ENCODE results near the gene DLG2. TPM values are rescaled to one million over a fixed set of nuclear protein-coding genes. Genes with fewer than 3 reads are reported as not detected.

The DLG2 gene
- total RNA-seq, 1 donor from 2014 or later, result 6.7 TPM

GRCh38 chr11:84524422-84525051 lies 1102.6 kb downstream of the DLG2 start:
- Mint-ChIP-seq H3K4me3 (no peak overlapping the region), H3K4me1 (peaks cover 1% of the 10 kb centered on the region), H3K27ac (no peak overlapping the region), H3K36me3 (no peaks in the 10 kb centered on the region), H3K9me3 (no peaks in the 10 kb centered on the region), H3K27me3 (ENCODE audit: low read depth) (peaks cover 16% of the 10 kb centered on the region)
- TF ChIP-seq CTCF (IDR thresholded peaks at IDR 0.05; ENCODE audit: unreplicated experiment), result peak; percentile 61
- no peak for DNase-seq (ENCODE audit: low spot score in 2 of 2, unreplicated experiment in 2 of 2)

GRCh38 chr11:84522331-84522730 lies 1104.8 kb downstream of the DLG2 start:
- Mint-ChIP-seq H3K27me3 (ENCODE audit: low read depth) (peaks cover under 1% of the 10 kb centered on the region), H3K36me3 (no peaks in the 10 kb centered on the region), H3K4me3 (no peak overlapping the region), H3K27ac (no peak overlapping the region), H3K4me1 (peaks cover 16% of the 10 kb centered on the region), H3K9me3 (no peaks in the 10 kb centered on the region)
- no peak for DNase-seq (ENCODE audit: low spot score in 2 of 2, unreplicated experiment in 2 of 2)
- no peak for TF ChIP-seq CTCF (IDR thresholded peaks at IDR 0.05; ENCODE audit: unreplicated experiment)

- Mint-ChIP-seq H3K4me3 (no peak overlapping the region), H3K27ac (no peak overlapping the region)
- DNase-seq (ENCODE audit: low spot score in 2 of 2, unreplicated experiment in 2 of 2), result no peak
These were observed 1108.4 kb downstream of the DLG2 start for GRCh38 chr11:84518631-84519183.

GRCh38 chr11:84514436-84514835 lies 1112.7 kb downstream of the DLG2 start:
- no peak overlapping the region for H3K4me3 Mint-ChIP-seq
- H3K9me3 Mint-ChIP-seq, result peaks cover 5% of the 10 kb centered on the region
- no peaks in the 10 kb centered on the region for H3K36me3 Mint-ChIP-seq
- no peak for TF ChIP-seq CTCF (IDR thresholded peaks at IDR 0.05; ENCODE audit: unreplicated experiment)
- peaks cover 16% of the 10 kb centered on the region for H3K4me1 Mint-ChIP-seq
- DNase-seq (ENCODE audit: low spot score in 2 of 2, unreplicated experiment in 2 of 2), result no peak
- peaks cover 8% of the 10 kb centered on the region for H3K27me3 Mint-ChIP-seq (ENCODE audit: low read depth)
- H3K27ac Mint-ChIP-seq, result no peak overlapping the region

More at GRCh38 chr11:84518631-84519183, 1108.4 kb downstream of the DLG2 start:
- Mint-ChIP-seq H3K9me3 (no peaks in the 10 kb centered on the region), H3K36me3 (no peaks in the 10 kb centered on the region), H3K27me3 (ENCODE audit: low read depth) (peaks cover 6% of the 10 kb centered on the region), H3K4me1 (peaks cover 16% of the 10 kb centered on the region)
- no peak for TF ChIP-seq CTCF (IDR thresholded peaks at IDR 0.05; ENCODE audit: unreplicated experiment)

- Mint-ChIP-seq H3K9me3 (no peaks in the 10 kb centered on the region), H3K27me3 (ENCODE audit: low read depth) (peaks cover 17% of the 10 kb centered on the region), H3K36me3 (no peaks in the 10 kb centered on the region), H3K4me3 (no peak overlapping the region), H3K4me1 (no peaks in the 10 kb centered on the region), H3K27ac (no peak overlapping the region)
- TF ChIP-seq CTCF (IDR thresholded peaks at IDR 0.05; ENCODE audit: unreplicated experiment), result no peak
- DNase-seq (ENCODE audit: low spot score in 2 of 2, unreplicated experiment in 2 of 2), result no peak
These were observed 1123.6 kb downstream of the DLG2 start for GRCh38 chr11:84503503-84503902.

All from mesothelial cell of epicardium (in vitro differentiated cells).